K562 (cell line): Measurements from ENCODE around the gene SPAG9. TPM values are rescaled to one million over a fixed set of nuclear protein-coding genes. Genes with fewer than 3 reads are reported as not detected.

Source experiments
- CC2D1A ChIP-seq: fragments of 450-650 bp; IDR thresholded peaks from 2 replicates; pipeline ENCODE4 v1.6.1; 2017; ENCODE audit warnings: mild to moderate bottlenecking
- DMBX1 ChIP-seq: fragments of 250-450 bp; sonication (Bioruptor Pico); IDR thresholded peaks from 2 replicates; pipeline ENCODE4 v1.8.0; 2022; ENCODE audit warnings: inconsistent platforms, mild to moderate bottlenecking, moderate library complexity, borderline replicate concordance
- ELF2 ChIP-seq: fragments of 250-450 bp; sonication (Bioruptor Pico); IDR thresholded peaks from 2 replicates; pipeline ENCODE4 v1.5.0; 2021; ENCODE audit warnings: mild to moderate bottlenecking
- GABPA ChIP-seq: fragments of 200-800 bp; sonication (Bioruptor generic); conservative IDR thresholded peaks from 2 replicates; pipeline ENCODE4 v1.6.1; 2016; ENCODE audit warnings: low read depth, missing genetic modification characterization, missing compliant biosample characterization
- HDAC8 ChIP-seq: fragments of 450-650 bp; IDR thresholded peaks from 2 replicates; pipeline ENCODE4 v1.6.1; 2016; ENCODE audit warnings: mild to moderate bottlenecking, missing genetic modification characterization, moderate library complexity, missing compliant biosample characterization
- HMGN3 ChIP-seq: IDR thresholded peaks from 2 replicates; pipeline ENCODE4 v1.6.1; 2011; ENCODE audit warnings: borderline replicate concordance, low read depth, mild to moderate bottlenecking, mixed read lengths, low read length; ENCODE audit not compliant: insufficient read length; ENCODE audit errors: extremely low read depth
- JUND ChIP-seq, 2 experiments: IDR thresholded peaks; 2 replicates in 1 of 2; 3 replicates in 1 of 2; pipeline ENCODE4 v1.6.1; 2011; ENCODE audit warnings: borderline replicate concordance in 2 of 2, low read depth in 2 of 2, low read length in 2 of 2, improper control_type of control experiment in 1 of 2, missing biosample characterization in 1 of 2, missing genetic modification characterization in 1 of 2, missing genetic modification reagents in 1 of 2
- MTA2 ChIP-seq: fragments of 450-650 bp; IDR thresholded peaks from 2 replicates; pipeline ENCODE4 v1.6.1; 2016; ENCODE audit warnings: low read depth
- NFE2 ChIP-seq: IDR thresholded peaks from 2 replicates; pipeline ENCODE4 v1.6.1; 2014; ENCODE audit warnings: antibody characterized with exemption, low read depth
- SAFB ChIP-seq: fragments of 200-400 bp; formaldehyde crosslinking; IDR thresholded peaks from 2 replicates; pipeline ENCODE4 v1.6.1; 2017; ENCODE audit warnings: low read depth, low read length, borderline replicate concordance
- ZNF134 ChIP-seq: fragments of 250-450 bp; sonication (Bioruptor Pico); conservative IDR thresholded peaks from 2 replicates; pipeline ENCODE4 v1.4.0; 2020
- polyA plus RNA-seq, 8 experiments: library from polyadenylated mRNA; depleted of rRNA in 4 of 8; stranded (reverse) in 5 of 8; unstranded in 3 of 8; fragments of >200 nt; fragmentation: Nextera tagmentation in 2 of 8; fragmentation: Illumina TruSeq in 1 of 8; extraction: Ambion mirVana in 2 of 8; extraction: Trizol in 1 of 8; gene quantifications; 2 replicates each; pipeline versions ENCODE4 v1.2.1 to v1.2.3, GENCODE V29; 2011 to 2014; ENCODE audit warnings: inconsistent platforms in 1 of 8, missing spikeins in 1 of 8
- total RNA-seq, 7 experiments: library from RNA; depleted of rRNA in 6 of 7; stranded (reverse); fragments of >200 nt in 6 of 7; fragmentation: Illumina TruSeq in 2 of 7; extraction: Trizol in 2 of 7; gene quantifications; 2 replicates each; pipeline versions ENCODE4 v1.2.1 to v1.2.3, GENCODE V29; 2011 to 2021; ENCODE audit warnings: low replicate concordance in 1 of 7
- TF ChIP-seq, protein P1 (sequence below): sonication (generic); formaldehyde crosslinking; IDR thresholded peaks from 2 replicates; pipeline ENCODE4 v1.8.1; 2022; ENCODE audit warnings: missing genetic modification reagents
- TF ChIP-seq, protein P2 (sequence below): fragments of 450-650 bp; formaldehyde crosslinking; IDR thresholded peaks from 2 replicates; pipeline ENCODE4 v1.4.0; 2022; ENCODE audit warnings: missing genetic modification characterization
- TF ChIP-seq, protein P3 (sequence below): sonication (generic); formaldehyde crosslinking; IDR thresholded peaks from 2 replicates; pipeline ENCODE4 v1.8.1; 2023; ENCODE audit warnings: mild to moderate bottlenecking, missing genetic modification reagents
- TF ChIP-seq, protein P4 (sequence below): fragments of 450-650 bp; formaldehyde crosslinking; IDR thresholded peaks from 2 replicates; pipeline ENCODE4 v1.4.0; 2020; ENCODE audit warnings: mild to moderate bottlenecking, moderate library complexity
- TF ChIP-seq, protein P5 (sequence below): fragments of 250-450 bp; sonication (Bioruptor Pico); IDR thresholded peaks from 2 replicates; pipeline ENCODE4 v1.4.0; 2020; ENCODE audit warnings: borderline replicate concordance
- TF ChIP-seq, protein P6 (sequence below): IDR thresholded peaks from 3 replicates; pipeline ENCODE4 v1.6.1; 2011; ENCODE audit warnings: borderline replicate concordance, mild to moderate bottlenecking; ENCODE audit not compliant: insufficient read length, insufficient read depth

SPAG9 gene
- total and polyA plus RNA-seq, 9 of the 15 experiments (the other 6 are each of a cell fraction or from before 2014, with no cell fraction given), result 12.2 to 99.2 (median 58.2) TPM

DNA sequence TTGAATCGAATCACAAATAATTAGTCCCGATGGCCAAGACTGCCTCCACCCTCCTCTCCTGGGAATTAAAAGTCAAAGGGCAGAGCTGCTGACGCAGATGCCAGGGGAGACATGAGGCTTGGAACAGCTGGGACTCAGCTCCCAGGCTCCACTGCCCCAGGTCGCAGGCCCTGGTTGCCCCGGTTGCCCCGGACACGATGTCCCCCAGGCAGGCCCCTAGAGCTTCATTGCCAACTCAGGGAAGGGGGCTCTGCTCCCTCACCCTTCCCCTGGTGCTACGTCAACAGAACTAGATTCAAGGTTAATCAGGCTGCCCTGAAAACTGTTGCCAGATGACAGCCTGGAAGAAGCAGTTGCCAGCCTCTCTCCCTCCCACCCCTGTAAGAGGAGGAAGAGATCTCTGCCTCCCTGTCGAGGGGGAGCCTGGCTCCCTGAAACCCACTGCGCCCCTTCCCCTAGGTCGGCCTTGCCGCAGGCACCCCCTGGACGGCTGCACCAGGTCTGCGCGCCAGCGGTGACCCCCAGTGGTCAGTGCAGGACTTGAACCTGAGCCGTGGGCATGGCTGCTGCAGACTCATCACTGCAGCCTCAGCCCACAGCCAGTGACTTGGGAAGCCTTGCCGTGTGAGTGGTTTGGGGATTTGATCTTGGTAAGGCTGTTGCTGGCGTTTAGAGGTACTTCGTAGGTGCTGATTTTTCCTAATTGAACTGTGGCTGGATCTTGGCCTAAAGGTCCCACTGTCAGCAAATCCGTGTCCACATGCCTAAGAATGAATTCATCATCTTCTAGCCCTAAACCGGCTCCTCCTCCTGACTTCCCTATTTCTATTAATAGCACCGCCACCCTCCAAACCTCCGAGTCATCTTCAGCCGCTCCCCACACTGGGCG, 170.4 kb downstream of the SPAG9 start (continued):
- TF ChIP-seq, protein P1, sequence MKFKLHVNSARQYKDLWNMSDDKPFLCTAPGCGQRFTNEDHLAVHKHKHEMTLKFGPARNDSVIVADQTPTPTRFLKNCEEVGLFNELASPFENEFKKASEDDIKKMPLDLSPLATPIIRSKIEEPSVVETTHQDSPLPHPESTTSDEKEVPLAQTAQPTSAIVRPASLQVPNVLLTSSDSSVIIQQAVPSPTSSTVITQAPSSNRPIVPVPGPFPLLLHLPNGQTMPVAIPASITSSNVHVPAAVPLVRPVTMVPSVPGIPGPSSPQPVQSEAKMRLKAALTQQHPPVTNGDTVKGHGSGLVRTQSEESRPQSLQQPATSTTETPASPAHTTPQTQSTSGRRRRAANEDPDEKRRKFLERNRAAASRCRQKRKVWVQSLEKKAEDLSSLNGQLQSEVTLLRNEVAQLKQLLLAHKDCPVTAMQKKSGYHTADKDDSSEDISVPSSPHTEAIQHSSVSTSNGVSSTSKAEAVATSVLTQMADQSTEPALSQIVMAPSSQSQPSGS (CRISPR knock-in tag), result no peak
- no peak for TF ChIP-seq HMGN3
- TF ChIP-seq MTA2, result 0 out of 2 replicates have a peak, but pooled peaks have one; percentile 7
- no peak for TF ChIP-seq SAFB
- TF ChIP-seq DMBX1 (CRISPR knock-in tag), result no peak
- no peak for TF ChIP-seq ELF2 (CRISPR knock-in tag)
- TF ChIP-seq, protein P2, sequence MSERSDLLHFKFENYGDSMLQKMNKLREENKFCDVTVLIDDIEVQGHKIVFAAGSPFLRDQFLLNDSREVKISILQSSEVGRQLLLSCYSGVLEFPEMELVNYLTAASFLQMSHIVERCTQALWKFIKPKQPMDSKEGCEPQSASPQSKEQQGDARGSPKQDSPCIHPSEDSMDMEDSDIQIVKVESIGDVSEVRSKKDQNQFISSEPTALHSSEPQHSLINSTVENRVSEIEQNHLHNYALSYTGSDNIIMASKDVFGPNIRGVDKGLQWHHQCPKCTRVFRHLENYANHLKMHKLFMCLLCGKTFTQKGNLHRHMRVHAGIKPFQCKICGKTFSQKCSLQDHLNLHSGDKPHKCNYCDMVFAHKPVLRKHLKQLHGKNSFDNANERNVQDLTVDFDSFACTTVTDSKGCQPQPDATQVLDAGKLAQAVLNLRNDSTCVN (CRISPR knock-in tag), result no peak
- TF ChIP-seq NFE2, result peak; percentile 92
- TF ChIP-seq, protein P3, sequence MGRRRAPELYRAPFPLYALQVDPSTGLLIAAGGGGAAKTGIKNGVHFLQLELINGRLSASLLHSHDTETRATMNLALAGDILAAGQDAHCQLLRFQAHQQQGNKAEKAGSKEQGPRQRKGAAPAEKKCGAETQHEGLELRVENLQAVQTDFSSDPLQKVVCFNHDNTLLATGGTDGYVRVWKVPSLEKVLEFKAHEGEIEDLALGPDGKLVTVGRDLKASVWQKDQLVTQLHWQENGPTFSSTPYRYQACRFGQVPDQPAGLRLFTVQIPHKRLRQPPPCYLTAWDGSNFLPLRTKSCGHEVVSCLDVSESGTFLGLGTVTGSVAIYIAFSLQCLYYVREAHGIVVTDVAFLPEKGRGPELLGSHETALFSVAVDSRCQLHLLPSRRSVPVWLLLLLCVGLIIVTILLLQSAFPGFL, result no peak
- TF ChIP-seq JUND (IDR thresholded peaks at IDR 0.05; ENCODE audit: borderline replicate concordance, low read depth, low read length), result peak; percentile 67
- TF ChIP-seq JUND (tag; IDR thresholded peaks at IDR 0.05; ENCODE audit: borderline replicate concordance, low read depth, low read length), result peak; percentile 69; the same call in 1 of the 3 replicates
- TF ChIP-seq, protein P4, sequence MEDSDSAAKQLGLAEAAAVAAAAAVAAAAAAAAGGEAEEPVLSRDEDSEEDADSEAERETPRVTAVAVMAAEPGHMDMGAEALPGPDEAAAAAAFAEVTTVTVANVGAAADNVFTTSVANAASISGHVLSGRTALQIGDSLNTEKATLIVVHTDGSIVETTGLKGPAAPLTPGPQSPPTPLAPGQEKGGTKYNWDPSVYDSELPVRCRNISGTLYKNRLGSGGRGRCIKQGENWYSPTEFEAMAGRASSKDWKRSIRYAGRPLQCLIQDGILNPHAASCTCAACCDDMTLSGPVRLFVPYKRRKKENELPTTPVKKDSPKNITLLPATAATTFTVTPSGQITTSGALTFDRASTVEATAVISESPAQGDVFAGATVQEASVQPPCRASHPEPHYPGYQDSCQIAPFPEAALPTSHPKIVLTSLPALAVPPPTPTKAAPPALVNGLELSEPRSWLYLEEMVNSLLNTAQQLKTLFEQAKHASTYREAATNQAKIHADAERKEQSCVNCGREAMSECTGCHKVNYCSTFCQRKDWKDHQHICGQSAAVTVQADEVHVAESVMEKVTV, result peak; percentile 92
- TF ChIP-seq GABPA (tag), result no peak
- TF ChIP-seq CC2D1A, result peak; percentile 90
- TF ChIP-seq ZNF134 (CRISPR knock-in tag), result no peak
- TF ChIP-seq, protein P5, sequence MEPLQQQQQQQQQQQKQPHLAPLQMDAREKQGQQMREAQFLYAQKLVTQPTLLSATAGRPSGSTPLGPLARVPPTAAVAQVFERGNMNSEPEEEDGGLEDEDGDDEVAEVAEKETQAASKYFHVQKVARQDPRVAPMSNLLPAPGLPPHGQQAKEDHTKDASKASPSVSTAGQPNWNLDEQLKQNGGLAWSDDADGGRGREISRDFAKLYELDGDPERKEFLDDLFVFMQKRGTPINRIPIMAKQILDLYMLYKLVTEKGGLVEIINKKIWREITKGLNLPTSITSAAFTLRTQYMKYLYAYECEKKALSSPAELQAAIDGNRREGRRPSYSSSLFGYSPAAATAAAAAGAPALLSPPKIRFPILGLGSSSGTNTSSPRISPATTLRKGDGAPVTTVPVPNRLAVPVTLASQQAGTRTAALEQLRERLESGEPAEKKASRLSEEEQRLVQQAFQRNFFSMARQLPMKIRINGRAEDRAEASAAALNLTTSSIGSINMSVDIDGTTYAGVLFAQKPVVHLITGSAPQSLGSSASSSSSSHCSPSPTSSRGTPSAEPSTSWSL (CRISPR knock-in tag), result no peak
- TF ChIP-seq, protein P6, sequence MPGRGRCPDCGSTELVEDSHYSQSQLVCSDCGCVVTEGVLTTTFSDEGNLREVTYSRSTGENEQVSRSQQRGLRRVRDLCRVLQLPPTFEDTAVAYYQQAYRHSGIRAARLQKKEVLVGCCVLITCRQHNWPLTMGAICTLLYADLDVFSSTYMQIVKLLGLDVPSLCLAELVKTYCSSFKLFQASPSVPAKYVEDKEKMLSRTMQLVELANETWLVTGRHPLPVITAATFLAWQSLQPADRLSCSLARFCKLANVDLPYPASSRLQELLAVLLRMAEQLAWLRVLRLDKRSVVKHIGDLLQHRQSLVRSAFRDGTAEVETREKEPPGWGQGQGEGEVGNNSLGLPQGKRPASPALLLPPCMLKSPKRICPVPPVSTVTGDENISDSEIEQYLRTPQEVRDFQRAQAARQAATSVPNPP, result no peak
- TF ChIP-seq HDAC8 (tag), result 0 out of 2 replicates have a peak, but pooled peaks have one; percentile 37
